Erythroblast (primary cell): ENCODE data around the gene BMAL1.

Source experiments
- DNase-seq, 2 experiments: peaks; one replicate each; lab custom pipeline; 2025; lab: John Stamatoyannopoulos, UW
- GATA1 ChIP-seq: IDR thresholded peaks from 2 replicates; pipeline ENCODE4 v1.6.1; 2011; ENCODE audit warnings: low read depth, mild to moderate bottlenecking, control low read depth, low read length, moderate library complexity
- POLR2A ChIP-seq: IDR thresholded peaks from 2 replicates; pipeline ENCODE4 v1.6.1; 2011; ENCODE audit warnings: mild to moderate bottlenecking, low read length

BMAL1 gene

GRCh38 chr11:13304655-13305335, 27.2 kb downstream of the BMAL1 start:
- TF ChIP-seq GATA1 (no peak), POLR2A (no peak)
- DNase-seq = no peak

GRCh38 chr11:13308704-13309103, 31.1 kb downstream of the BMAL1 start:
- TF ChIP-seq GATA1 (no peak), POLR2A (no peak)
- no peak for DNase-seq

DNA sequence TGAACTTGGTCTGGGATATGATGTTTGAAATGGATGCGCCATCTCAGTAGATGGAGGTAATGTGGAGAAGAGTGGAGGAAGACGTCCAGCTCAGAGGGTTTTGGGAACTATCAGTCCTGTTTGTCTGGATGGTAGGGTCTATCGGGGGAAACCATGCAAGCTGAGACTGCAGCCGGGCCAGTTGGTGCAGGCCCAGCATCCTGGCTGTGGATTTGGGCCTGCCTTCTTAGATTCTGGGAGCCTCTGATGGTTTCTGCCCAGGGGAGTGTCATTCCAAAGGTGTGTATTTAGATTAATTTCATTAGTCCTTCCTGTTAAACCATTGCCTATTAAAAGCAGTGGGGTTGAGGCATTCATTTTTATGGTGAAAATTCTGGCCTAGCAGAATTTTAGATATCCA, 31.6 kb downstream of the BMAL1 start:
- DNase-seq = no peak
- TF ChIP-seq GATA1 = no peak
- TF ChIP-seq POLR2A = no peak

DNA sequence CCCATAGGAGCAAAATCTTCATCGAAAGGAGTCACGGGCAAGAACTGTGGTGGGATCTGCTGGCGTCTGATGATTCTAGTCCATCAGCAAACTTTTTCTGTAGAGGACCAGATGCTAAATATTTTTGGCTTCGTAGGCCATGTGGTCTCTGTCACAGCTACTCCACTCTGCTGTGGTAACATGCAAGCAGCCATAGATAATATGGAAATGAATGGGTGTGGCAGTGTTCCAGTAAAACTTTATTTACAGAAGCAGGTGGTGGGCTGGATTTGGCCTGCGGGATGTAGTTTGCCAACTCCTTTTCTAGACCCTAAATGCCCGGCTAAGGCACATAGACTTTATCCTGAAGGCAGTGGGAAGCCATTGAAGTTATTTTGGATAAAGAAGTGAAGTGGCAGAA, 32.9 kb downstream of the BMAL1 start:
- TF ChIP-seq GATA1 (no peak), POLR2A (no peak)
- no peak for DNase-seq

DNA sequence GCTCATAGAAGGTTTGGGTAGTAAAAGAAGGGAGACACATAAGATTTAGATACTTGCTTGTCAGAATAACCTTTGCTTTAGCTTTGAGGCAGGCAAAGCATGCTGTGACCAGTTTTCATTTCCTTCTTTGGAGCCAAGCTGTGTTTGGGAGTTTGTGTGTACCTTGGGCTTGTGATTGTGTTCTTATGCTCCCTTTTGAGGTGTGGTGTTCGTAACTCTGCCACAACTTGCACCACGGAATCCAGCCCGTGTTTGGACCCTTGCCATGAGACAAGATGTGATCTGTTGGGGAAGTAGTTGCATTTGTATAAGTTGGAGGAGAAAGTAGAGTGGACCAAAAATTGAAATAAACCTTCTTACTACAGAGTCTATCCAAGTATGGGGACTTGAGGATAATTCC, 34.0 kb downstream of the BMAL1 start:
- TF ChIP-seq POLR2A = no peak
- TF ChIP-seq GATA1 = no peak
- DNase-seq = no peak

DNA sequence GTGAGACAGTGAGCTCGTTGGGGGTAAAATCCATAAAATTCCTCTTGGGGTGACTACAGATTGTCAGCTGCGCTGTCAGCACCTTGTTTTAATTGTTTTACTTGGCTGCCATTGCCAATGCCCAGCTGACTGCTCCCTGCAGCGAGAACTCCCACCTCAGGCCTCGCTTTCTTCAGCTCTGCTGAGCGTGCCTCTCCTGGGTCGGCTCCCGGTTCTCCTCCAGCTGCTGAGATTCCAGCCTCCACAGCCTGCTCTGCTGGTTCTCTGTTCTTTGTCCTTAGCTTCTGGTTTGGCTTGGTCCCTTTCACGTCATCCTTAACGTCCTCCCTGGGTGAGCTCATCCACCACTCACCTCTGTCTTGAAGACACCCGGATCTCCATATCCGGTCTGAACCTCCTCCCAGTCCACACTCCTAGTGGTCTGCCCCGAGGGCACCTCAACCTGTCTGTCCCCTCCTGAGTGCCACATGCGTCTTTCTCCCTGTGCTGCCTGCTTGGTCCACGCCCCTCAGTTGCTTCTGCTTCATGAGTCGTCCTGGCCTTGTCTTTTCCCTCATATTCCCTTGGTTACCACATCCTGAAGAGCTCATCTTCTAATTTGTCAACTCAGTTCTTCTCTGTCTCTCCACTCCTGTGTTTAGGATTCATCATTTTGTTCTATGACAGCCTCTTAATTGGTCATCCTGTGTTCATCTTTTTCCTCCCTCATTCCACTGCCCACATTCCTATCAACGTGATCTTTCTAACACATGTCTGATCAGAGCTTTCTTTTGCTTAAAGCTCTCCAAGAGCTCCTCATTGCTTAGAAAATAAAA, 35.6 kb downstream of the BMAL1 start:
- no peak for TF ChIP-seq POLR2A
- no peak for TF ChIP-seq GATA1

GRCh38 chr11:13314676-13315394, 37.2 kb downstream of the BMAL1 start:
- DNase-seq = no peak
- TF ChIP-seq GATA1 (no peak), POLR2A (no peak)

More for the DNA sequence above, 35.6 kb downstream of the BMAL1 start:
- no peak for DNase-seq

GRCh38 chr11:13315517-13316432, 38.2 kb downstream of the BMAL1 start:
- no peak for DNase-seq
- TF ChIP-seq POLR2A (no peak), GATA1 (no peak)

DNA sequence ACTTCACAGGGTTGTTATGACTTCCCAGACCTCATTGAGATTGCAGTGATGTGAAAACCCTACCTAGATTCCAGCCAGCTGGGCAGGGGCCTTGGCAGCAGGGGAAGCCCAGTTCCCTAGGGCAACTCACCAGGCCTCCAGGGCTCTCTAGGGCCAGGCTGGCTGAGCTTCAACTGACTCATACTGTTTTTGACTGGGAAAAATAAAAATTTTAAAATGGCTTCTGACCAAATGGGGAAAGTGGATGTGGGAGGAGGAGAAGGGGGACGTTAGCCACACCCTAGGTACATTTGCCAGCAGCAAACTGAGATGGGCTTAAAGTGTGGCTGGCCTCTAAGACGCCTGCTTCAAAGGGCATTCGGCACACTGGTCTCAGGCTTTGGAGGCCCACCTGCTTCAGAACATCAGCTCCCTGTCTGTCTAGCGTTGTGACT, 39.0 kb downstream of the BMAL1 start:
- DNase-seq = no peak

GRCh38 chr11:13317293-13318080, 39.9 kb downstream of the BMAL1 start:
- TF ChIP-seq POLR2A (no peak), GATA1 (no peak)
- DNase-seq = no peak

More for the DNA sequence above, 39.0 kb downstream of the BMAL1 start:
- TF ChIP-seq GATA1 (no peak), POLR2A (no peak)

GRCh38 chr11:13318498-13319295, 41.1 kb downstream of the BMAL1 start:
- no peak for DNase-seq
- TF ChIP-seq GATA1 = no peak
- TF ChIP-seq POLR2A = no peak

DNA sequence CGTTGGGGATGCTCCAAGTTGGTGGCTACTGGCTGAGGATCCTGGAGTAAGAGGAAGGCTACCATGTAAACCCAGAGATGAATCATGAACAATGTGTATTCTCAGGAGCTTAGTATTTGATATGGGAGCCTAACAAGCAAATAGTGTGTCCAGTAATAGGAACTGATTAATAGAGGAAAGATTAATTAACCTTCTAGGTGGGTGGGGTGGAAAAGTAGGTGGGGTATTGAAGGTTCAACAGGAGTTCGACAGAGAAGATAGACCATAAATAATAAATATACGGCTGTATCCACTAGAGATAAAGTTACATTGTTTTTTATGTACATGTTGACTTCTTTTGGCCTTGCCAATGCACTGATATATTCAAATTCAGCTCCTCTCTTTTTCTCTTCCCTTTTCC, 43.1 kb downstream of the BMAL1 start:
- no peak for DNase-seq
- TF ChIP-seq GATA1 = no peak
- TF ChIP-seq POLR2A = no peak
